Left ventricle myocardium inferior (tissue), 1 donor: ENCODE data around the gene DCDC1. TPM values are rescaled to one million over a fixed set of nuclear protein-coding genes. Genes with fewer than 3 reads are reported as not detected.

Experiments used
- DNase-seq: peaks from one replicate; pipeline ENCODE4 v3.0.0-alpha.2; 2020
- H3K27ac ChIP-seq: fragments of 200-600 bp; replicated peaks from 2 replicates; pipeline ENCODE4 v1.8.0; 2021
- H3K27me3 ChIP-seq: fragments of 200-600 bp; 2 replicates; pipeline ENCODE4 v1.8.0; 2021; ENCODE audit warnings: low read depth
- H3K36me3 ChIP-seq: fragments of 200-600 bp; 2 replicates; pipeline ENCODE4 v1.8.0; 2021
- H3K4me1 ChIP-seq: fragments of 200-600 bp; 2 replicates; pipeline ENCODE4 v1.8.0; 2021
- H3K4me3 ChIP-seq: fragments of 200-600 bp; 2 replicates; pipeline ENCODE4 v1.8.0; 2021; ENCODE audit warnings: mild to moderate bottlenecking, moderate library complexity
- H3K9me3 ChIP-seq: fragments of 200-600 bp; replicated peaks from 2 replicates; pipeline ENCODE4 v1.8.0; 2021
- CTCF ChIP-seq: fragments of 200-600 bp; IDR thresholded peaks from 2 replicates; pipeline ENCODE4 v1.8.0; 2021; ENCODE audit warnings: antibody characterized with exemption, mild to moderate bottlenecking, borderline replicate concordance
- intact Hi-C: fragments of 100-400 bp; cut with micrococcal nuclease; formaldehyde crosslinking; loops from one replicate; pipeline ENCODE4 v1.11.0; 2022
- total RNA-seq: library from RNA; stranded (reverse); fragmentation: NEBNext Ultra II Directional; extraction: Animal tissue kit (Norgen Biotek cat#: 25700); gene quantifications from one replicate; pipeline ENCODE4 v1.2.1, GENCODE V29; 2021
- donor health status: DM: no; HTN: yes; CAD: no; lungs with severe emphysema.

Gene DCDC1
- total RNA-seq, 1 donor from 2014 or later, result not detected

GRCh38 chr11:31262761-31263160 lies 106.8 kb downstream of the DCDC1 start:
- no peak overlapping the region for H3K27ac ChIP-seq
- no peaks in the 10 kb centered on the region for H3K4me1 ChIP-seq
- H3K9me3 ChIP-seq, result no peaks in the 10 kb centered on the region
- no peak overlapping the region for H3K4me3 ChIP-seq
- intact Hi-C loops, result no loop called here
- TF ChIP-seq CTCF, result no peak
- DNase-seq, result no peak
- H3K36me3 ChIP-seq, result no peaks in the 10 kb centered on the region
- no peaks in the 10 kb centered on the region for H3K27me3 ChIP-seq

GRCh38 chr11:31259797-31260196 lies 109.7 kb downstream of the DCDC1 start:
- intact Hi-C loops, result no loop called here
- TF ChIP-seq CTCF, result no peak

GRCh38 chr11:31254415-31254814 lies 115.1 kb downstream of the DCDC1 start:
- H3K27ac ChIP-seq, result no peak overlapping the region
- no peaks in the 10 kb centered on the region for H3K27me3 ChIP-seq
- intact Hi-C loops, result no loop called here
- no peak overlapping the region for H3K4me3 ChIP-seq
- no peak for TF ChIP-seq CTCF
- DNase-seq, result no peak
- no peaks in the 10 kb centered on the region for H3K4me1 ChIP-seq
- H3K9me3 ChIP-seq, result no peaks in the 10 kb centered on the region
- no peaks in the 10 kb centered on the region for H3K36me3 ChIP-seq

More at GRCh38 chr11:31259797-31260196, 109.7 kb downstream of the DCDC1 start:
- Histone ChIP-seq H3K9me3 (no peaks in the 10 kb centered on the region), H3K27ac (no peak overlapping the region), H3K36me3 (no peaks in the 10 kb centered on the region), H3K4me1 (no peaks in the 10 kb centered on the region), H3K27me3 (no peaks in the 10 kb centered on the region), H3K4me3 (no peak overlapping the region)
- DNase-seq, result no peak

- Histone ChIP-seq H3K27me3 (no peaks in the 10 kb centered on the region), H3K36me3 (no peaks in the 10 kb centered on the region), H3K27ac (no peak overlapping the region), H3K4me3 (no peak overlapping the region), H3K4me1 (peaks cover 13% of the 10 kb centered on the region), H3K9me3 (no peaks in the 10 kb centered on the region)
- no peak for TF ChIP-seq CTCF
- no peak for DNase-seq
- intact Hi-C loops, result no loop called here
Observed at GRCh38 chr11:31248768-31249167, 120.8 kb downstream of the DCDC1 start.

GRCh38 chr11:31247321-31247720 lies 122.2 kb downstream of the DCDC1 start:
- TF ChIP-seq CTCF, result no peak
- intact Hi-C loops, result no loop called here
- H3K27ac ChIP-seq, result no peak overlapping the region
- H3K36me3 ChIP-seq, result no peaks in the 10 kb centered on the region
- no peaks in the 10 kb centered on the region for H3K27me3 ChIP-seq
- DNase-seq, result no peak
- H3K4me3 ChIP-seq, result no peak overlapping the region
- no peaks in the 10 kb centered on the region for H3K9me3 ChIP-seq
- H3K4me1 ChIP-seq, result peaks cover 13% of the 10 kb centered on the region
